HG02588 (cell line): ENCODE results near the gene HRG.
A peak's percentile ranks its signal among the peaks of the same experiment; 100 is the strongest.

Experiments used
- ATAC-seq: cut with Tn5 transposase; IDR thresholded peaks from one replicate; pipeline ENCODE4 v1.9.1; 2021; ENCODE audit warnings: mild to moderate bottlenecking, moderate library complexity; ENCODE audit not compliant: unreplicated experiment

The HRG gene

DNA sequence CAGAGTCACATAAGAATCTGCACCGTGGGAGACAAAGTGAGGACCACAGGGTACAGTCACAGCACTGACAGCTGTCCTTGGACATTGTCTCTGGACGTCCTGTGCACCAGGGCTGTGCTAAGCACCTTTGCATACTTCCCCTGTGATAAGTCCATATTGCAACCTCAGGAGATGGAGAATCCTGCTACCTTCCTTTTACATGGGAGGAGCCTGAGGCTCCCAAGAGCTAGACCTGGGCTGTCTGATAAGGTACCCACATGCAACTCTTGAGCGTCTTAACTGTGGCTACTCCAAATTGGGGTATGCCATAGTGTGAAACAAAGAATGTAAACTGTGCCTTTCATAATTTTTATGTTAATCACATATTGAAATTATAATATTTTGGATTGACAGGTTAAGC lies 28.1 kb upstream of the HRG start:
- ATAC-seq, result no peak

DNA sequence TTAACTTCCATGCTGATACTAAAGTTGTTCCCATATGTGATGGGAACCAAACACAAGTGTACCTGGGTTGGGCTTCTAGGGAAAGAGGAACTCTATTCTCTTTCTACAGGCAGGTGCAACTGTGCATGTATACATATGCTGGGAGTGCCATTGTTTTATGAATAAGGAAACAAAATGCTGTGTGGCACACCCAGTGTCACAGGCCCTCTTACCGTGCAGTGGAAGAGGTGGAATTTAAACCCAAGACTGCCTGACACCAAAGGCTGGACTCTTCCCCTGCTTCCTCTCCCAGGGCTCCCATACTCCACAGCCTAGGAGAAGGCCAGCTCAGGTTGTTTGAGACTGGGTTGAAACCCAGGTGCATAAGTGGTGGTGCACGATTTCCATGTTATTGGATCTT lies 27.6 kb upstream of the HRG start:
- no peak for ATAC-seq

DNA sequence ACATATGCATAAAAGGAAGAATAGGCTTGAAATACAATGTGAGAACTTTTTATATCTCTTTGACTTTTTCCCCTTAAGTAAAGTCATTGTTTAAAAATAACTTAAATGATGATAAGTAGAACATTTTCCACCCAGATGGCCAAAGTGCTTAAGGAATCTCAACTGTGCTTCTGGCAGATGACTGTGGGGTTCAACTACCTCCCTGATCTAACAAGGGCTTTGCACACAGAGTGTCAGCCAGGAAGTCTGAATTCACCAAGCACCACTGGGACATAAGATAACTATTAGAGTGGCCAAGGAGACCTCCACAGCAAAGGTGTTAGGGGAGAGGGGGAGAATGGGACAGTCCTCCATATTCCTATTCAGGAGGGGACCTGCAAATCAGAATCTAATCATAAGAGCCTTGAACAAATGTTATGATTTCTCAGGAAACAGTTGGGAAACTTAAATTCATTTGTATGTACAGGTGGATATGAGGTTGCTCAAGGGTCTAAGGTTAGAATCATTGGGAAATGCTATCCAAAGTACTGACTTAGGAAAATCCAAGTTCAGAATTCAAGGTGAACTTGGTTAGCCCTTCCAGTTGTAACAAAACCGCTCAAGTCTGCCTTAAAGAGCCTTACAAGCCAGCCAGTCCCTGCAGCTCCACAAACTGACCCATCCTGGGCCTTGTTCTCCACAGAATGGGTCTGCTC lies 25.9 kb upstream of the HRG start, which contains the start of gene FETUB:
TSS of gene FETUB (plus strand) at position 622 of the 695 bp plus-strand sequence. CDS start at position 684, 62 bp downstream.
- no peak for ATAC-seq

DNA sequence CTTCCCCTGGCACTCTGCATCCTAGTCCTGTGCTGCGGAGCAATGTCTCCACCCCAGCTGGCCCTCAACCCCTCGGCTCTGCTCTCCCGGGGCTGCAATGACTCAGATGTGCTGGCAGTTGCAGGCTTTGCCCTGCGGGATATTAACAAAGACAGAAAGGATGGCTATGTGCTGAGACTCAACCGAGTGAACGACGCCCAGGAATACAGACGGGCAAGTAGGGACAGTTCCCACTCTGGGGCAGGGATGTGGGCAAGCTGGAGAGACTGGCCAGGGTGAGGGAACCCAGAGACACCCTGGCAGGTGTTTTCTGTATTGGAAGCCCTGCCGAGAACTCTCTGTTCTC lies 25.4 kb upstream of the HRG start:
- ATAC-seq, result no peak

DNA sequence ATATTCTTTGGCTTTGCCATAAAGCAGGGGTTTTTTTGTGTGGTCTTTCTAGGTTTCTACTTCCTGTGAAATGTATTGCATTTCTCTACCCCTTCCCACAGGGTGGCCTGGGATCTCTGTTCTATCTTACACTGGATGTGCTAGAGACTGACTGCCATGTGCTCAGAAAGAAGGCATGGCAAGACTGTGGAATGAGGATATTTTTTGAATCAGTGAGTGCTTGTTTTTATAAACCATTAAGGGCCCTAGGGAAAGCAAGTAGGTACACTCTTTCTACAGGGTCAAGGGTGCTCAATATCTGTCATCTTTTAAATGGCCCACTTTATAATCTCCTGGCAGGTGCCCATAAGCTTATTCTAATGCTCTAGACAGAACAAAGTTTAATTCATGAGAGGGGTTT lies 24.9 kb upstream of the HRG start:
- no peak for ATAC-seq

DNA sequence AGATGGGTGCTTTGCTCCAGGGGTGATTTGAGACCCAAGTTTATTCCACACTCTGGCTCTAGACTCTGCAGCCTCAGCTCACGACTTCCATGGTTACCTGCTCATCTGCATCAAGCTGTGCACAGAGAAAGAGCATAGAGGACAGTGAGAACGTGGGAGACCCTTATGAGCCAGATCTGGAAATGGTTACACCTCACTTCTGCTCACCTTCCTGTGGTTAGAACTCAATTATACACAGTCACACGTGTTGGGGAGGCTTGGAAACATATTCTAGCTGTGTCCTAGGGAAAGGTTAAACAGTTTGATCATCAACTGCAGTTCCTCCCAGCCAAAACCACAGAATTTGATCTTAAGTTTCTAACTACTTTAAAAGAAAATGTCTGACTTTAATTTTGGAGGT lies 23.8 kb upstream of the HRG start:
- ATAC-seq, result no peak

DNA sequence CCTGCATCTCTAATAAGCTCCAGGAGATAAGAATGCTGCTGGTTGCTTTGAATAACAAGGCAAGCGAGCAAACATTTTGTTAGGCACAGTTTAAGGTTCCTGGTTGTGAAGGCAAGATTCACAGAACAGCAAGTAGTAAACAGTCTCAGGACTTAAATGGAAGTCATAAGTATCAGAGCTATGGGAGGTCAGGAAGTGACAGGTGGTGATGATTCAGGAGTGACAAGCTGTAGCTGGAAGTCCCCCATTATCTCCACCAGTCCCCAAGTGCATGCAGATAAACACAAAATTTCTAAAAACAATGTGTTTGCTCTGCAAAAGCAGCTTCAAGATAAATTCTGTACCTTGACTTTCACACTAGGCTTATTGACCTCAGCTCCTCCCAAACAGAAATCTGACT lies 22.3 kb upstream of the HRG start:
- ATAC-seq, result no peak

DNA sequence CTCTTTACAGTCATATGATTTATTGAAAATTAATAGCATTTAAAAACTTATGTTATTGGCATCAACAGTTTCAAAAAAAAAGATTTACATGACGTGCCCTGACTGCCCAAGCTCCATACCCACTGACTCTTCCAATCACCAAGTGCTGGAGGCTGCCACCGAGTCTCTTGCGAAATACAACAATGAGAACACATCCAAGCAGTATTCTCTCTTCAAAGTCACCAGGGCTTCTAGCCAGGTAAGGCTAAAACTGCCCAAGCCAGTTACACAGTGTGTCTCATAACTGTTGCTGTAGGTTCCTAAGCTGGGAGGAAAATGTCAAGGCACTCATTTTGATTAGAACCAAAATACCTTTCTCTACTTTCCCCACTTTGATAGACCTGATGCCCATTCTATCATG lies 21.1 kb upstream of the HRG start:
- ATAC-seq, result no peak

DNA sequence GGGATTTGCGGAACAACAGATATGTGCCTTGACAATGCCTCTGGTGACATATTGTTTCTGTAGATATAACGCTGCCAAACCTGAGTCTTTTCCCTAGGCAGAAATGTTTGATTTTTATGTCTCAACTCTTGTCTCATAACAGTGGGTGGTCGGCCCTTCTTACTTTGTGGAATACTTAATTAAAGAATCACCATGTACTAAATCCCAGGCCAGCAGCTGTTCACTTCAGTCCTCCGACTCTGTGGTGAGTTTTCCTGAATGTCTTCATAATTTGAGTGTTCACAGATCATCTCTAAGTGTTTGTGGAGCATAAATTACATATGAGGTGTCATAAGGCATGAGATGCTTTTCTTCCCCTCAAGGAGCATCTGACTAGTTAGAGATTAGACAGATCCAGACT lies 19.7 kb upstream of the HRG start:
- ATAC-seq, result no peak

DNA sequence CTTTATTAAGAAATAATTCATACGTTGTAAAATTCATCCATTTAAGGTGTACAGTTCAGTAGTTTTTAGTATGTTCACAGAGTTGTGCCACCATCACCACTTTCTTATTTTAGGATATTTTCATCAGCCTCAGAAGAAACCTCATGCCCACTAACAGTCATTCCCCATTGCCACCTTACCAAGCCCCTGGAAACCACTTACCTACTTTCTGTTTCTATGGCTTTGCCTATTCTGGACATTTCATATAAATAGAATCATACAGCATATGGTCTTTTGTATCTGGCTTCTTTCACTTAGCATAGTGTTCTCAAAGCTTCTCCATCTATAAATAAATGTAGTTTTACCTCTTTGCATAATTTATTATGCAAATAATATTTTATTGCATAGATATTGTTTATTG lies 19.0 kb upstream of the HRG start:
- ATAC-seq, result no peak

DNA sequence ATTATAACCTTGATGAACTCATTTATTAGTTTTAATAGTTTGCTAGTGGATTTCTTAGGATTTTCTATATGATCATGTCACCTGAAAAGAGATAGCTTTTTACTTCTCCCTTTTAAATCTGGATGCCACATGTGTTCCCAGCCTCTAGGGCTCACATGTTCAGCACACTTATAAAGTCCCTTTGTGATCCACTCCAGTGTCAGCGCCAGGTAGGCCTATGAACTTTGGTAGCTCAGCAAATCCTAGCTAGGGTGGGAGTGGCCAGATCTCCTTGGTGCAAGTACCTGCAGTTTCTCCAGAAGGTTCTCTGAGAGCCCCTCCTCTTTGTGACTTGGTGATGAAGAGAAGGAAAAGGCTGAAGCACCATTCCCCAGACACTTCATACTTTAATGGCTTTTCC lies 17.0 kb upstream of the HRG start:
- no peak for ATAC-seq

DNA sequence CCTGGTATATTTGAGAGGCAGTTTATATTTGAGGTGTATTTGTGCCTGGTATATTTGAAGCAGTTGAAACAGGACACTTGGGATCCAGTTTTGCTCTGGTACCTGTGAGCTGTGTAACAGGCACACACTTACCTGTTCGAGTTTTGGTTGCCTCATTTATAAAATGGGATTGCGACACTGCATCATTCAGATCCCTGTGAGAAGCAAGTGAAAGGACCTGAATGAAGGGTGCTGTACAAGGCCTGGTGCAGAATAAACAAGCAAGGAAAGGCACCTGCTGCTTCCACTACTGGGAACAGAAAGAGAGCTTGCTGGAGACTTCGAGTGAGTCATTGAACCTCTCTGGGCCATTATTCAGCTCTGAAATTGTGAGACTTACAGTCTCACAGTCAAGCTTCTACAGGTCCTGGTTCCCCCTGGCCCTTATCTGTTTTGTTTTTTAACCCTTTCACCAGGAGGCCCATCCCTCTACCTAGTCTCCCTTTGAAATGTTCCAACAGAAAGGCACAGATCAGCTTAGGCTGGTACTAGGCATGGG lies 14.1 kb upstream of the HRG start:
- ATAC-seq, result no peak

DNA sequence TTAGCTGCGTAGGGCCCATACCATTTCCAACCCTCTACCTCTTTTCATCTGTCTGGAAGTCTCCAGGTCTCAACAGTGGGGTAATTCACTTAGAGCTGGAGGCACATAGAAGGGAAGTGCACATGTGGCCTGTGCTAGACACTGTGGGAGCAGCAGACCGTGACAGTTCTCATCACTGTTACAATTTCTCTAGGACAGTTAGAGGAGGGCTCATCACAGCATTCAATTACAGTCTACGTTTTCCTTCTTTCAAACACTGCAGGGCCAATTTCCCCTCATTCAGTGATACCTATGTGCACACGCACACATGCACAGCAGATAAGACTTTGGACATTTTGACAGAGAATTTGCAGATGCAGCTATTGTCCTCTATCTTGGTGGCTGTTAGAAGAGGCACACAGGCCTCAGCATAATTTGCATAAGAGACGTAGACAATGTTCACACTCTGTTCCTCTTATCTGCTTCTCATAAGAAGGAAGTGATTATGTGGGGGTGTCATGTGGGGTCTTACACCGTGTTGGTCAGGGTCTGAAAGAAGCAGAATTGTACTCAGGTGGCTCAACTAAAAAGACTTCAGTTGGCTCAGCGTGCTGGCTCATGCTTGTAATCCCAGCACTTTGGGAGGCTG lies 12.6 kb upstream of the HRG start:
- ATAC-seq, result peak; percentile 88

DNA sequence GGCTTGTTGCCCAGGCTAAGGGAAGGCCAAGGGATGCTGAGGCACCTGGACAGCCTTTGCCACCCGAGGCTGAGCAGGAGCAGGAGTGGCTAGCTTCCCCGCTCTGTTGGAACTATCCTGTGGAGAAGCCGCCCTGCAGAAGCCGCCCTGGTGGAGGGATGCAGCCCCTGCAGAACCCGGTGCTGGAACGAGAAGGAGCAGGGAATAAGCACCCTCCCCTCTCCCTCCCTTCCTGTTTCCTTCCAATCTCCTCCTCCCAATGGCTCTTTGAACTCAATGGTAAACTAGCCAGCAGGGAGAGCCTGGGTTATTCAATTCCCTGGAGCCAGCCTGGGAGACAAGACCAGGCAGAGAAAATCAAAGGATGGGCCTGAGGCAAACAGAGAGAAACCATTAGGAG lies 11.8 kb upstream of the HRG start:
- ATAC-seq, result no peak

DNA sequence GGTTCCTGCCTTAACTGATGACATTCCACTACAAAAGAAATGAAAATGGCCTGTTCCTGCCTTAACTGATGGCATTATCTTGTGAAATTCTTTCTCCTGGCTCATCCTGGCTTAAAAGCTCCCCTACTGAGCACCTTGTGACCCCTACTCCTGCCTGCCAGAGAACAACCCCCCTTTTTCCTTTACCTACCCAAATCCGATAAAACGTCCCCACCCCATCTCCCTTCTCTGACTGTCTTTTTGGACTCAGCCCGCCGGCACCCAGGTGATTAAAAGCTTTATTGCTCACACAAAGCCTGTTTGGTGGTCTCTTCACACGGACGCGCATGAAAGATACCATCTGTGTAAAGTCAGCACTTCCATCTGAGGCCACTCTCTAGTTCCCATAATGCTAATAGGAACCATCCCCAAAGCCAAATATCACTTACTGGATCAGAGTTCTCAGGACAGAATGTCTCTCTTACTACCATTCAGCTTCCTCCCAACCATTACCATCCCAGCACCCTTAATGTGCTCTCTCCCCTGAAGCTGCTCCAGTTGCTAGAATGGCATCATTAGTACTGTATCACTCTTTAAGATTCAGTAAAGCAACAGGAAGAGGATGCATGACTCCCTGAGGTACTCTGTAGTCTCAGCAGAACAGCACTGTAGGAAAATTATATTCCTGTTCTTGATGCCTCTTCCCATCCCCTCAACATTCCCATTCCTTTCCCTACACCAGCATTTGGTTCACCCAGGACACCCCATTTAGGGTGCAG lies 2.3 kb upstream of the HRG start:
- no peak for ATAC-seq

DNA sequence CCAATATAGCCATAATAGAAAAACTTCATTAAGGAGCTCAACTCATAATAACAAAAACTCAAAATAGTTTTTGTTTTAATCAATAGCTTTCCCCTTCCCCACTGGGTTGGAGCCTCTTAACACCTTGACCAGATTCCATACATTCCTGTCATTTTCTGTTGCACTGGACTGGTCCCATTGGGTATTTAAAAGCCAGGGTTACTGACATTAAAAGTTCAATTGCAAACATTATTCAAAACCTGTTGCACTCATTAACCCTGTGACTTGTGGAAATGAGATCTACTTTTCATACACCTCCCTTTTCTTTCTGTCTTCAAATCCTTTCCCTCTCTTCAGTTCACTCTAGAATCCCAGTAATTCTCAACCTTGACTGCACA lies 1.7 kb upstream of the HRG start:
- ATAC-seq, result no peak

DNA sequence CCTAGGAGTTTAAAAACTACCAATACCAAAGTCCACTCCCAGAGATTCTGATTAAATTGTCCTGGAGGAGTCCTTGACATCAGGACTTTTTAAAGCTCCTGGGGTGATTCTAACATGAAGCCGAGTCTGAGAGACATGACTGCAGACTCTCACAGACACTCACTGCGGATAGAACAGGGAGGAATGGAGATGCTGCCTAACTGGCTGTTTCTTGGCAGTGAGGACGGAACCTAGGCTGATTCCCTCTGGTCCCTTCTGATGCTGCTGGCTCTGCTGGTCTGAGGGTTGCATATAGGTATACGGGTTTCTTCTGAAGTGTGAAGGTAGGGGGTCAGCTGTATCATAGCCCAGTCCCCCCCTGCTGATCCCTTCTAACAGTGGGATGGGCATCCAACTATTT lies 1.3 kb upstream of the HRG start:
- ATAC-seq, result no peak

DNA sequence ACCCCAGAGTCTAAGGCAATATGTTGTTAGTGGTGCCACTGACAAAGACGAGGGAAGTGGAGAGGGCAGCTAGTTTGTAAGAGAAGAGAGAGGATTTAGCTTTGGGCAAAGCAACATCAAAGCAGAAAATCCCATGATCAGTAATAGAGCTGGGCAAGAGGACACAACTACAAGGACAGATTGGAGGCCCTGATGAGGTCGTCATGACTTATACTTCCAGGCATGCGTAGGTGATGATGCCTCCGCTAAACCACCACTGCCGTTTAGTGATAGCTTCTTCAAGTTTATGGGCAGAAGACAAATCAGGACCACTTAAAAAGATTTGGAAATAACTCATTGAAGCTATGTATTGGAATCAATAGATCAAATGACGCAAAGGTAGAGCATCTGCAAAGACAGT lies 2.6 kb downstream of the HRG start:
- ATAC-seq, result no peak

DNA sequence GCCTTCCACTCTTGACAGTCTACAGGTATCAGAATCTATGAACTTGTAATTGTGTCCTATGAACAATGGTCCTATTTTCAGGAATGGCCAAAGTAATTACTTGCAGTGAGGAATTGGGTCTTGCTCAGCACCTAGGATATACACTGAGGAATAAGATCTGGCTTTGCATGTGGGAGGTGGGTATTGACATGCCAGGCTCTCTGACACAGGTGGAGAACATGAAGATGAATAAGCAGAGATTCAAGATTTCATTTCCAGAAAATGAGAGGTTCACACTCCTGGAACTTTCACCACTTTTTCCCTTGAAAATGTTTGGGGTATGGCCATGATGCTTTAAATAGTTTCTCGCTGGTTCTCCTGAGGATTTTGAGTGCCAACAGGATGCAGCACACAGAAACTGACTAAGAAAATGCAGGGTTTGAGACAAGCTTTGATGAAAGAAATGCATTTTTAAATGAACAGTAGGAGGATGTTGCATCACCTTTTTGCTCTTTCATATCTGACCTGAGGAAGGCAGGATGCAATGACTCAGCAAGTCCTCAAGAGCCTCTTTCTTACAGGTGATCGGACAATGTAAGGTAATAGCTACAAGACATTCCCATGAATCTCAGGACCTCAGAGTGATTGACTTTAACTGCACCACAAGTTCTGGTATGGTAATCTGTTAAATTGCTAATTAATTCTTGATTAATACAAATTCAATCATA lies 3.7 kb downstream of the HRG start:
- ATAC-seq, result no peak

DNA sequence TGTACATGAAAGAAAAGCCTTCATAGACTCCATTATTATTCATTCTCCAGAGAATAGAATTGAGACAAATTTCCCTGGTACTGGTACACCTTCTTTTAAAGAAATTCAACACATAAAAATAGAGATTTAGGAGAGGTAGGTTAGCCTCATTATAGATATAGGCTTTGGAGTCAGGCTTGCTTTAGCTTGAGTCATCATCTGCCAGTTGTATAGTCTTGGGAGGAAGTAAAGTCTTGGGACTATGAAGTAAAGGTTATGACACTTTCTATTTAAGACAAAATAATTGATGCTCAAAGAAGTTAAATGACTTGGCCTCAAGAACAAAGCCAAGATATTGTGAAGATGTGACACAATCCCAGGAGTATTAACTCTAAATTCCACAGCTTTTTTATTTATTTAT lies 4.3 kb downstream of the HRG start:
- no peak for ATAC-seq

DNA sequence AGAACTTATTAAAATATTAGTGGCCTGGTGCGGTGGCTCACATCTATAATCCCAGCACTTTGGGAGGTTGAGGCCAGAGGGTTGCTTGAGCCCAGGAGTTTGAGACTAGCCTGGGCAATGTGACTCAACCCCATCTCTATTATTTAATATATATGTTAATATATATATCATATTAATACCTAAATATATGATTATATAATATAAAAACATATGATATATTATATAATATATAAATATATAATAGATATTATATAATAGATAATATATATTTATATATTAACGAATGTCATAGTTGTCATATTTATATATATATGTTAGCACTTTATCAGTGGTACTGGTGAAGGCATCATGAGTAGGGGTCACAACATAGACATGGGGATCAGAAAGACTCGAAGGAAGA lies 5.2 kb downstream of the HRG start:
- ATAC-seq, result no peak

DNA sequence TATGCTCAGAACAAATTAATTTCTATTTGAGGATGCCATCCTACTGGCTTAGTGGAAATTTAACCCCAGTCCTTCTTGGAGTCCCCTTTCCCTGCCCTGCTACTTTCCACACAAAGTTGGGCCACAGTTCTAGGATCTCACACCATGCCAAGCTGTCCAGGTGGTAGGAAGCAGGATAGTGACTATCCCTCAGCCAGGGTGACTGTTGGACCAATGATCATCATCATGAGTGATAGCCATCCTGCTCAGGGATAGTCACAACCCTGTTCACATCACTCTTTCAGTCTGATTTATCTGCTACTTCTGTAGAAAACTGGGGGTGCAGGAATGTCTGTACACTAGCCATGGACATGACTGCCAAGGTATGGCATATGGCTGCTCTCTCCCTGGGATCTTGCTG lies 12.8 kb downstream of the HRG start:
- ATAC-seq, result no peak
